ENCODE measurements around the gene ZNF330. TPM values are rescaled to one million over a fixed set of nuclear protein-coding genes. Genes with fewer than 3 reads are reported as not detected.

The ZNF330 gene
- total and polyA plus RNA-seq, 2 of the 4 experiments (the other 2 are of a cell fraction): 27.2 to 34.1 TPM

DNA sequence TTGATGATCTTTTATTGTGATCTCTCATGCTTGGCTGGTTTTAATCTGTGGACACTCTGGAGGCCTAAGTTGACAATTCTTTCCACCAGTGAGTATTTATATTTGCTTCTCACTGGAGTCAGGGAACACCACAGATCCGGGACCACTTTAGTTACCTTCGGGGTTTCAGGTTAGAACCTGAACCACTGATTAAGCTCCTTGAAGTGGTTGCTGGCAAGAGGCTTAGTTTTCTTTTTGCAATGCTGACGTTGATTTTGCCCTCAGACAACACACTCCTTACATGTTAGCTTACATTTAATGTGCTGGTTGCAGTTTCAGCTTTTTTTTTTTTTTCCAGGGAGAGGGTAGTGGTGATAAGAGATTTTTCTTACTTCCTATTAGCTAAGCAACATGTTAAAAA lies 10.5 kb upstream of the ZNF330 start:
- H3K4me1 ChIP-seq (ENCODE audit: control insufficient read depth, insufficient read depth, low read length): no peaks in the 10 kb centered on the region
- dilution Hi-C loops (cut with HindIII; ENCODE audit: low sequenced_read_pairs, unreplicated experiment) (no loop called here), intact Hi-C loops (cut with micrococcal nuclease) (no loop called here), in situ Hi-C loops (cut with MboI; ENCODE audit: low sequenced_read_pairs) (no loop called here)
- H3K4me3 ChIP-seq (ENCODE audit: insufficient read depth, low read depth, low read length): no peak overlapping the region
- no peaks in the 10 kb centered on the region for H3K9me1 ChIP-seq (ENCODE audit: insufficient read depth, low read length)
- no peak overlapping the region for H3K23ac ChIP-seq (ENCODE audit: low read depth, low read length)
- no peak overlapping the region for H4K8ac ChIP-seq (ENCODE audit: low read depth in 2 of 2, low read length in 2 of 2)
- H3K4me2 ChIP-seq (ENCODE audit: low read depth, low read length): no peak overlapping the region
- WGBS, 2 experiments (ENCODE audit: extremely low coverage in 2 of 2, insufficient read length in 1 of 2): no CpG with 5 or more reads among the region's 3 CpGs
- H4K91ac ChIP-seq (ENCODE audit: insufficient read depth, low read depth, low read length): no peak overlapping the region
- H3K9me3 ChIP-seq (ENCODE audit: control insufficient read depth, insufficient read depth, low read length): no peaks in the 10 kb centered on the region
- TF ChIP-seq BHLHE40 (IDR thresholded peaks at IDR 0.05; ENCODE audit: low read depth, low read length) (no peak), CEBPB (IDR thresholded peaks at IDR 0.05; ENCODE audit: low read depth, low read length) (no peak), MAZ (IDR thresholded peaks at IDR 0.05; ENCODE audit: borderline replicate concordance, low read depth, low read length) (no peak), FOS (IDR thresholded peaks at IDR 0.05; ENCODE audit: low read depth, low read length) (no peak), MAFK (IDR thresholded peaks at IDR 0.05; ENCODE audit: low read depth, low read length) (no peak), RCOR1 (IDR thresholded peaks at IDR 0.05; ENCODE audit: insufficient replicate concordance, low read length) (no peak), POLR2A (IDR thresholded peaks at IDR 0.05; ENCODE audit: low read depth, low read length) (no peak), NFE2L2 (IDR thresholded peaks at IDR 0.05; ENCODE audit: low read depth, low read length) (no peak), CHD1 (IDR thresholded peaks at IDR 0.05; ENCODE audit: low read depth, low read length) (no peak), MXI1 (IDR thresholded peaks at IDR 0.05; ENCODE audit: borderline replicate concordance, low read depth, low read length) (no peak), RFX5 (IDR thresholded peaks at IDR 0.05; ENCODE audit: low read depth, low read length) (no peak), SMC3 (IDR thresholded peaks at IDR 0.05; ENCODE audit: low read depth, low read length) (no peak), RAD21 (IDR thresholded peaks at IDR 0.05; ENCODE audit: low read length) (no peak)
- TF ChIP-seq, protein P1, sequence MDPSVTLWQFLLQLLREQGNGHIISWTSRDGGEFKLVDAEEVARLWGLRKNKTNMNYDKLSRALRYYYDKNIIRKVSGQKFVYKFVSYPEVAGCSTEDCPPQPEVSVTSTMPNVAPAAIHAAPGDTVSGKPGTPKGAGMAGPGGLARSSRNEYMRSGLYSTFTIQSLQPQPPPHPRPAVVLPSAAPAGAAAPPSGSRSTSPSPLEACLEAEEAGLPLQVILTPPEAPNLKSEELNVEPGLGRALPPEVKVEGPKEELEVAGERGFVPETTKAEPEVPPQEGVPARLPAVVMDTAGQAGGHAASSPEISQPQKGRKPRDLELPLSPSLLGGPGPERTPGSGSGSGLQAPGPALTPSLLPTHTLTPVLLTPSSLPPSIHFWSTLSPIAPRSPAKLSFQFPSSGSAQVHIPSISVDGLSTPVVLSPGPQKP (IDR thresholded peaks at IDR 0.05; ENCODE audit: borderline replicate concordance, low read depth, low read length): no peak
- TF ChIP-seq, protein P2, sequence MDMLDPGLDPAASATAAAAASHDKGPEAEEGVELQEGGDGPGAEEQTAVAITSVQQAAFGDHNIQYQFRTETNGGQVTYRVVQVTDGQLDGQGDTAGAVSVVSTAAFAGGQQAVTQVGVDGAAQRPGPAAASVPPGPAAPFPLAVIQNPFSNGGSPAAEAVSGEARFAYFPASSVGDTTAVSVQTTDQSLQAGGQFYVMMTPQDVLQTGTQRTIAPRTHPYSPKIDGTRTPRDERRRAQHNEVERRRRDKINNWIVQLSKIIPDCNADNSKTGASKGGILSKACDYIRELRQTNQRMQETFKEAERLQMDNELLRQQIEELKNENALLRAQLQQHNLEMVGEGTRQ (IDR thresholded peaks at IDR 0.05; ENCODE audit: low read depth, low read length): no peak
- TF ChIP-seq, protein P3, sequence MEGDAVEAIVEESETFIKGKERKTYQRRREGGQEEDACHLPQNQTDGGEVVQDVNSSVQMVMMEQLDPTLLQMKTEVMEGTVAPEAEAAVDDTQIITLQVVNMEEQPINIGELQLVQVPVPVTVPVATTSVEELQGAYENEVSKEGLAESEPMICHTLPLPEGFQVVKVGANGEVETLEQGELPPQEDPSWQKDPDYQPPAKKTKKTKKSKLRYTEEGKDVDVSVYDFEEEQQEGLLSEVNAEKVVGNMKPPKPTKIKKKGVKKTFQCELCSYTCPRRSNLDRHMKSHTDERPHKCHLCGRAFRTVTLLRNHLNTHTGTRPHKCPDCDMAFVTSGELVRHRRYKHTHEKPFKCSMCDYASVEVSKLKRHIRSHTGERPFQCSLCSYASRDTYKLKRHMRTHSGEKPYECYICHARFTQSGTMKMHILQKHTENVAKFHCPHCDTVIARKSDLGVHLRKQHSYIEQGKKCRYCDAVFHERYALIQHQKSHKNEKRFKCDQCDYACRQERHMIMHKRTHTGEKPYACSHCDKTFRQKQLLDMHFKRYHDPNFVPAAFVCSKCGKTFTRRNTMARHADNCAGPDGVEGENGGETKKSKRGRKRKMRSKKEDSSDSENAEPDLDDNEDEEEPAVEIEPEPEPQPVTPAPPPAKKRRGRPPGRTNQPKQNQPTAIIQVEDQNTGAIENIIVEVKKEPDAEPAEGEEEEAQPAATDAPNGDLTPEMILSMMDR (conservative IDR thresholded peaks at IDR 0.05; ENCODE audit: low read depth, low read length): no peak
- CTCF ChIA-PET: interaction anchor here (0.6 to 1.5 kb wide), 2 partner anchors 15 to 45 kb away, joined by 3 to 4 read pairs; no protein-coding TSS in a partner anchor
- no peaks in the 10 kb centered on the region for H3K79me1 ChIP-seq (ENCODE audit: low read depth in 1 of 2, low read length in 2 of 2)
- no peak overlapping the region for H3K9ac ChIP-seq (ENCODE audit: low read depth, low read length)
- H2AFZ ChIP-seq (replicated peaks; ENCODE audit: low read length, poor library complexity): no peak overlapping the region
- no peak overlapping the region for H3K18ac ChIP-seq (ENCODE audit: low read depth, low read length)
- no peak overlapping the region for H3K14ac ChIP-seq (replicated peaks; ENCODE audit: low read depth, low read length)
- H2AK9ac ChIP-seq (replicated peaks; ENCODE audit: low read depth, low read length, poor library complexity): no peak overlapping the region
- ATAC-seq (ENCODE audit: low read depth): no peak
- H2BK120ac ChIP-seq (ENCODE audit: low read depth, low read length): no peak overlapping the region
- no peak overlapping the region for H3K56ac ChIP-seq (ENCODE audit: extremely low read depth, insufficient read depth, low read length)
- no peak overlapping the region for H2BK20ac ChIP-seq (ENCODE audit: low read depth, low read length)
- no peak overlapping the region for H3K4ac ChIP-seq (ENCODE audit: low read depth, low read length)
- POLR2A ChIA-PET (ENCODE audit: unreplicated experiment): no interaction called here
- no peak overlapping the region for H2BK15ac ChIP-seq (ENCODE audit: low read depth, low read length)
- BruUV-seq (replicated peaks): no TSS peak
- no peak overlapping the region for H4K5ac ChIP-seq (ENCODE audit: low read depth, low read length)
- H2BK5ac ChIP-seq (ENCODE audit: low read depth, low read length, poor library complexity, severe bottlenecking): no peak overlapping the region
- H3K27me3 ChIP-seq (ENCODE audit: control insufficient read depth, insufficient read depth, low read length): peaks cover 2% of the 10 kb centered on the region
- no peak for DNase-seq
- H4K20me1 ChIP-seq (ENCODE audit: insufficient read depth, low read length): no peaks in the 10 kb centered on the region
- no peaks in the 10 kb centered on the region for H3K36me3 ChIP-seq (ENCODE audit: control insufficient read depth, insufficient read depth, low read length)
- no peak overlapping the region for H2AK5ac ChIP-seq (ENCODE audit: low read depth, low read length)
- H3K27ac ChIP-seq (ENCODE audit: insufficient read depth, low read length): no peak overlapping the region

All from IMR-90 (cell line).